Inflammatory macrophage (primary cell): ENCODE data around the gene FSD1L.

Experiments used
- DNase-seq, 2 donors: peaks; one replicate each; pipeline ENCODE4 v3.0.0-alpha.2; 2020 to 2022

The FSD1L gene

DNA sequence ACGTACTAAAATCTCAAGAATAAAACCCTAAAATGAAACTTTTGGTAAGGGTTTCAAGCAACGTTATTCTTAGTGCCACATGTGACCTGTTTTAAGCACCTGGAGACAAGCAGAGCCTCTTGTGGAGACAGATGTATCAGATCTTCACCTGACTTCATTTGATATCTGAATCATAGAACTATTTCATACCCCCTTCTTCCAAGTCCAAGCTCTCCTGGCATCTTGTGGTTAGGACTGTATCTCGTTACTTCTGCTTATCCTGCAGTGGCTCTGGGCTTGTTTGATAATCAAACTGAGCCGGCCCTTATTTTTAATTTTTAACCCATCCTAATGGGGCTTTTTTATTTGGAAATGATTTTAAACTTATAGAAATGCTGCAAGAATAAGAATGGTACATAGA, 11.1 kb upstream of the FSD1L start:
- no peak for DNase-seq

DNA sequence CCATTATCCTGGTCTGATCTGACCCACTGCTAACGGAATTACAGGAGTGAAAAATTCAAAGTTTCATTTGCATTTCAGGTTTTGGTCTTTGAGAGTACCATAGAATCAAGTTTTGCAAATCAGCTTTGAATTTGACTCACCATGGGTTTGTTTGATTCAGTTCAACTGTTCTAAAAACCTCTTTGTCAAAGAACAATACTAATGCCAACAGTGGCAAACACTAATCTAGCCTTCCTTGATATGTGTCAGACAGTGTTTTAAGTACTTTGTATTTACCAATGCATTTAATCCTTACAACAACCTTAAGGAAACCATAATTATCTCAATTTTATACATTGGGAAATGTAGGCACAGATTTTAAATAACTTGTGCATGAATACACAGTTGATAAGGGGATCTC, 10.1 kb upstream of the FSD1L start:
- DNase-seq, result no peak

DNA sequence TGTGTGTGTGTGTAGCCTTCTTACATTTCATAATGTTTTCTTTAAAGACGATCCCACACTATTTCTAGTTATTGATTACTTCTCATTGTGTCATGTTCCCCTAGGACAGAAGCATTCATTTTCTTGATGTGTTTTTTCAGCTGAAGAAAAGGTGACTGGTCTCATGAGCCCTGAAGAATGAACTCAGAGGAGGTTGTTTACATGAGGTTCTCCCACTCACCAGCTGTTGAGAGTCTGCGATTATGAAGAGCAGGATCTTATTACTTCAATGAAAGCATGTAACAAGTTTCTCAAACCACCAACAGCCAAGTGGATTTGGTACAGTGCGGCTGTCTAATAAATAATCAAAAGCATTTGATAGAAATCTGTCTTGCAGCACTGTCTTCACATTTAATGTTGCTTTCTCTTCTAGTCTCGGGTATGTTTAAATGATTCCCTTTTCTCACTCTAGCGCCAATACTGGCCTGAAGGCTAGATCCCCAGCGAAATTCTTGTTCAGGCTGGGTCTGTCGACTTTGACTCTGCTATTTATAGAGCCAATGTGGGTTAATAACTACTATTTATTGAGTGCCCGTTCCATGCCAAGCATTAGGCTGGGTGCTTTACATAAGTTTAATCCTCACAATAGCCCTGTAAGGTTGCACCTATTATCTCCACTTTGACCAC, 9.6 kb upstream of the FSD1L start:
- DNase-seq, result no peak

DNA sequence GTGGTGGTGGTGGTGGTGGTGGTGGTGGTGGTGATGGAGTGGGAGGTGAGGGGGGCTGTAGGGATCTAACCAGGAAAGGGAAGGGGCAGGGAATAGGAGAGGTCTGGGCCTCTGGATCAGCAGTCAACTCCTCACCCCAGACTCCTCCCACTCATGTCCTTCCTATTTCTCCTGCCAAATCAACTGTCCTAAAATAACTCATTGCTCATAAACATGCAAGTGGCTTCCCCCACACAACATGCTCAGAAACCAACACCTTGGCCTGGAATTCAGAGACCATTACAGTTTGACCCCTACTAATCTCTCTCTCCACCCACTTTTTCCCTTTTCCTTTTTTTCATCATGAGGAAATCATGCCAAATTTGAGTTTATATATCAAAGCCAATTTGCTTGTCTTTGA, 8.4 kb upstream of the FSD1L start:
- peak; percentile 31 to 58 for DNase-seq

DNA sequence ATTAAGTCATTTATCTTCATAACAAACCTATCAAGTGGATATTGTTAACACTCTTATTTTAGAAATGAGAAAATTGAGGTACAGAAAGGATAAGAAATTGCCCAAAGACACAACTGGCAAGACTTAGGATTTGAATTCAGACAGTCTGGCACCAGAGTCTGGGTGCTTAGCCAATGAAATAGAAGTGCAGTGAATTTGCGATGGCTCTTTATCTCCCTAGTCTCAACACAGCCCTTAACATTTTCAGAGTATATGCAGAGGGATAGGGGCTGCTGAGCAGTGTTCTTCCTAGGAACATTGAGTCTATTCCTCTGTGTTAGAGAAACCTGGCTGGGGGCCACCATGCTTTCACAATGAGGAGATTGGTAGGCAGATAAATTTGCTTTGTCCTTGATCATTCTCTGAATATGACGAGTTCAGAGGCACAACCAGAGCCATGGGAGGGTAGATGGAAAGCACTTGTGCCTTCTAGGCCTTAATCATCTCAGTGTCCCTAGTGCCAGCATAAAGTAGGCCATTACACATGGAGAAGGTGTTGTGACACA, 6.1 kb upstream of the FSD1L start:
- no peak for DNase-seq

DNA sequence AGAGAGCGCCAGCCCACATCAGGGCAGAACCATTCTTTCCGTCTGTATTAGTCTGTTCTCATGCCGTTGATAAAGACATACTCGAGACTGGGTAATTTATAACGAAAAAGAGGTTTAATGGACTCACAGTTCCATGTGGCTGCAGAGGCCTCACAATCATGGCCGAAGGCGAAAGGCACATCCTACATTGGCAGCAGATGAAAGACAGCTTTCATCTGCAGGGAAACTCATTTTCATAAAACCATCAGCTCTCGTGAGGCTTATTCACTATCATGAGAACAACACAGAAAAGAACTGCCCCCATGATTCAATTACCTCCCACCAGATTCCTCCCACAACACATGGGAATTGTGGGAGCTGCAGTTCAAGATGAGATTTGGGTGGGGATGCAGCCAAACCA, 4.7 kb upstream of the FSD1L start:
- DNase-seq, result no peak

DNA sequence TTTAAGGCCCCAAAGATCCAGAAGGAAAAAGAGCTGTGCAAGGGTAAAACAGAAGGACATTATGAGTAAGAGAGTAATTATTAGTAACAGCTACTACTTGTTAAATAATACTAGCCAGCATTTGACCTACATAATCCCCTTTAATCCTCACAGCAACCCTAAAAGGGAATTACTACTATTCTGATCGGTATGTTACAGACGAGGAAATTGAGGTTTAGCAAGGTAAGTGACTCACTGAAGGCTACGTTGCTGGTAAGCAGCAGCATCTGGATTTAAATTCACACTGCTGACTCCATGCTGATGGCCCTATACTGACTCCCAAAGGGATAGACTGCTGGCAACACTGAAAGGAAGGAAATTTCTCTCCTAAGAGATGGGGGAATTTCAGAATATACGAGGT, 3.7 kb upstream of the FSD1L start:
- no peak for DNase-seq

DNA sequence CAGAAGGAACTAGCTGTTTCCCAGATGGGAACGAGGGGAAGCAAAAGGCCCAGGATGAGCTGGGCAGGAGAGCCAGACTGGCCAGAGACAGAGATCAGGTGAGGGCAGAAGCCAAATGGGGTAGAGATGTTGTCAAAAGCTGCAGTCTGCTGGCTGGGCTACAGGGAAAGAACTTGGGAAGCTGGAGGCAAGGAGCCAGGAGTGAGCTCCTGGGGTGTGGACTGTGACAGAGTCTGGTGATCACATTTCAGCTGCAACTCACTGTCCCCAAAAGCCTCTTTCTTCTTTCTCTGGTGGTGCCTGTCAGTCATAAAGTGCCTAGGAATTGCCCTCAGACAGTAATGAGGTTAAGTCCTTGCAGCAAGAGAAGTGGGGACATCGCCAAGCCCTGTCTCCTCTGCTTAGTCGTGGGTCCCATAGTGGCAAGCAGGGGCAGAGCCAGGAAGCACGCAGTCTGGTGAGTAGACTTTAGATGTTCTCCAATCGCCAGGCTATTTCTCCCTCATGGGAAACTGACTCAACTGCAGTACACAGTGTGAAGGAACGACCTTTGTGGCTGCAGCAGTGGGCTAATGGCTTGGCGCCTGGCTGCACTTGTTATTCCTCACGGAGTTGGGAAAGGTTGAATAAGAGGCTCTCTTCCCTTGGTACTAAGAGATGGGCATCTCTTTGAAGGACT, 2.5 kb upstream of the FSD1L start:
- no peak for DNase-seq

DNA sequence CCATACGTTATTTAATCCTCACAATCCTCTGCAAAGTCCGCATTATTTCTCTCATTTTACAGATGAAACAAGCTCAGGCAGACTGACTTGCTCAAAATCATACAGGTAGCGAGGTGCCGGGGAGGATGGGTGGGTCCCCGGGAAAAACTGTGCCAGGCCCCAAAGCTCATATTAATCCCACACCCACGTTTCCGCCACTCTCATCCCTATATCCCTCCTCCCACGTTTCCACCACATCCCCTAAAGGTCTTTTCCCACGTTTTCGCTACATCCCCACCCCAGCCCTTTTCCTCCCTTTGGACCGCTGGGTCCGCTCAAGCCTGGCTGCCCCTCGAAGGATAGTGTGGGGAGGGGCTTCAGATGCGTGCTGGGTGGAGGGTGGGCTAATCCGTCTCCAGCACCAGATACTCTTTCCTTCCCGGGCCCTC, 434 bp upstream of the FSD1L start:
- no peak for DNase-seq

DNA sequence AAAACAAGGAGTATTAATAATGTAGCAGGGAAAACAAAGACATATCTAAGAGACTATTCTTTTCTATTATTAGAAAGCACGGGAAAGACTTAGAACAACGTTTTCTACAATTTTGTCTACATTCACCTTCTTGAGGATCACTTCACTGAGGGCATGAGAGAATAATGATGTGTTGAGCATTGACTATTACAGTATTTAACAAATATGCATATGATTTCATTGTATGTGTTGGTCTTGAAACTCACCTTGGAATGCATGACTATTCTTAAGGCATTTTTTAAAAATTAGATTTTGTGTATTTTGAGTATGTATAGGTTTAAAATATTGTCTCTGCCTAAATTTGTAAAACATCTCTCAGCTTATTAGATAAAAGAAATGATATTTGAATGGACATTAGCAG, 1.2 kb downstream of the FSD1L start:
- DNase-seq, result no peak

DNA sequence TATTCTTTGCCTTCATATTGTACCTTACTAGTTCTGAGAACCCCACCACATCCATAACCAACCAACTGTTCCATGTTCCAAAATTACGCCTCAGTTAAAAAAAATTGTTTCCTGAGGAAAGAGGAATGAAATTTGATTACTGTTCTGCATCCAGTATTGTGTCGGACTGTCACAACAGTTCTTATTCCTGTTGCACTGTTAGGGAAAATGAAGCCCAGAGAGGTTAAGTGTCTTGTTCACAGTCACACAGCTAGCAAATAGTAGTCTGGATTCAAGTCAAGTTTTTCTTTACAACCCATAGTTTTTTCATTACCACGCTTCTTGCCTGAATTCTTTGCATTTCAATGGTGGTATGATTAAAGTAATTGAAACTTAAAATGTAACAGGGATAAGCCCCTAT, 4.4 kb downstream of the FSD1L start:
- no peak for DNase-seq

DNA sequence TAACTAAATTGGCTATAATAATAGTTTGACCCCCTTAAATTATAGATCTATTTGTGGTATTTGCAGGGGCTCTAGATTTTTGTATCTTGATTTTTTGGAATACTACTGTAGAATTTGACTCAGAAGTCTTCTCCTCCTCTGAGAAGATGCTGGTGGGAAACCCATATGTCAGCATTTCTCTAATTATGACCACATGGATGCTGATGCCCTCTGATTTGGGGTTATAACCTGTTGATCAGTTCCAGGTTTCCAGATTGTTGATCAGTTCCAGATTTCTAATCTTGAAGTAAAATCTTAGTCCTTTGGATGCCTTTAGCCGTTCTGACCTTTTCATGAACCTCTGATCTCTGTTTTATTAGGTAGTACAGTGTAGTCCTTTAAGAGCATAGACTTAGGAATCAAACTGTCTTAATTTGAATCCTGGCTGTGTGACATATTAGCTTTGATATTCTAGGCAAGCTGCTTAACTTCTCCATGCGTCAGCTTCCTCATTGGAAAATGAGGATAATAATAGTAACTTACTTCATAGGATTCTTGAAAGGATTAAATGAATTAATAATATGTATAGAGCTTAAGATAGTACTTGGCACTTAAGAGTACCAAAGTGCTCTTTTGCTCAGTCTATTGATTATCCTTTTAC, 8.1 kb downstream of the FSD1L start:
- DNase-seq, result no peak

DNA sequence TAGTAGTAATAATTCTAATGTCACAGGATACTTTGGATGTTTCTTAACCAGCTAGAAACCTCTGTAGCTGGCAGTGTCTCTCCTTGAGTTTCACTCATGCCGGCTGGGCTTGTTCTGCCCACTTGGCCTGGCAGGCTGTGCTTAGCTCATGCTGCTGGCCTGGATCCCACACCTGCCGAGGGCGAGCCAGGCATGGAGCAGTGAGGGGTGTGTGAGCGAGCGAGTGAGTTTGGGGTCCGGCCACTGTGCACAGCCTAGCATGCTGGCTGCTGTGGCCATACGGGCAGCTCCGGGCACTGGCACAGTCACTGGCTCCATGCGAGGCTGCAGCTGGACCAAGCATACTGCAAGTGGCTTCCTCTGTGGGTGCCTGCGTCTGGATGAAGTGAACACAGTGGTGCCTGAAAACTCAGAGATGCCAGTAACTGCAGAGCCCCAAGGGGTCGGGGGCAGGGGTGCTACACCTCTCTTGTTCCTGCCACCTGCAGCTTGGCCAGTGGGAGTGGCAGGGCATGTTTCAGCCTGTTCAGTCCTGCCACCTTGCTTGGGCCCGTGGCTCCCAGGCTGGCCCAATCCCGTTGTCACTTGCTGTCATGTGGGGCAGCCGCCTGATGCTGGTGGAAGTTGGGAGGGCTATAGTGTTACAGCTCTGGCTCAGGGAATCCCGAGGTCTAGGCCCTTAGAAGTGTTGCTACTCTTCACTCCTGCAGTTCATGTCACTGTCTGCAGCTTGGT, 9.9 kb downstream of the FSD1L start:
- DNase-seq, result no peak

DNA sequence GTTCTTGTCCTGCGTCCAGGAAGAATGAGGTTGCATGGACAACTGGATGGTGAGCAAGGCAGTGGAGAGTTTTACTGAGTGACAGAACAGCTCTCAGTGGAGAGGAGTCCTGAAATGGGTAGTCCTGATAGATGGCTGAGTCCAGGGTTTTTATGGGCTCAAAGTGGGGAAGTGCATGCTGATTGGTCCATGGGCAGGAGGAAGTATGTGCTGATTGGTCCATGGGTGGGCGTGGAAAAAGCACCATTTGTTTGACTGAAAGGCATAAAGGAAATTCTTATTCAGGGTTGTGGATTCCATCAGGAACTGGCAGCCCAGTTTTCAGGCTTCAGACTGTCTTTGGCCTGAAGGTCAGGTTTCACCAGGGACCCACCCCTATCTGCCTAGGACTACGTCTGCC, 10.6 kb downstream of the FSD1L start:
- DNase-seq, result no peak

DNA sequence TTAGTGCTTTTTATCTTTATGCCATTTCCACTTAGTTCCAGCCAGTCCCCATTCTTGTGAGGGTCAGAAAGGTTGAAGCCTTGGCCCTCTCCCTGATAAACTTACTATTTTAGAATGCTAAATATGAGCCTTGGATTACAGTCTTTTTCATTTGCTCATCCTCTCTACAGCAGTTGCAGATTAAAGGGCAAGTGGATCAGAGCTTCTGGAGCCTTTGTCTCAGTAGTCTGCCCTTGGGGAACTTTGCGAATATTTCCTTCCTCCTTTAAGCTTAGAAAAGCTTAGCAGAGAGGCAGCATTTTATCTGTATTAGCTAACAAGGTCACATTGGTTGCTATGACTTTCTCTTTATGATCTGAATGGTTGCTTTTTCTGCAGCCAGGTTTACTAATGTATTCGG, 11.5 kb downstream of the FSD1L start:
- DNase-seq, result no peak

DNA sequence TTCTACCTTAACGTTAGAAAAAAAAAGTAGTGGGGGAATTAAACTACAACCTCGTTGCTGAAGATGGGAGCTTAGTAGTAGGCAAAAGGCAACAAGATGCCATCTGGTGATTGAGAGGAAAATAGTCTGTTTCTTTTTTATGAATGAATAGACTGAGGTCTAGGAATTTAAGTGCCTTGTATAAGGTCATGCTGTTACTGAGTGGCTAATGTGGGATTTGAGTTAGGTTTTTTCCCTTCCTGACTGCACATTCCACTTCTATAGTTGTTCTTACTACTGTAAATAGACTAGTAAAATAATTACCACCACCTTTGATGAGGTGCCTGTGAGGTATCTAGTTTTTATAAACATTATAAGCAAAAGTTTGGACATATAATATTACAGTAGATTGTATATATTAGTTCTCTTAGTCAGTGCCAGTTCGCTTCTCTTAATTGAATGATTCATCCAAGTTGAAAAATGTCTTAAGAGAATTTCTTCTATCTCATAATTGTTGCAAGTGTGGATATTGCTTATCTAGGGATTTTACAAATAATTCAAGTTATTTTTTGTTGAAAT, 19.1 kb downstream of the FSD1L start:
- no peak for DNase-seq

DNA sequence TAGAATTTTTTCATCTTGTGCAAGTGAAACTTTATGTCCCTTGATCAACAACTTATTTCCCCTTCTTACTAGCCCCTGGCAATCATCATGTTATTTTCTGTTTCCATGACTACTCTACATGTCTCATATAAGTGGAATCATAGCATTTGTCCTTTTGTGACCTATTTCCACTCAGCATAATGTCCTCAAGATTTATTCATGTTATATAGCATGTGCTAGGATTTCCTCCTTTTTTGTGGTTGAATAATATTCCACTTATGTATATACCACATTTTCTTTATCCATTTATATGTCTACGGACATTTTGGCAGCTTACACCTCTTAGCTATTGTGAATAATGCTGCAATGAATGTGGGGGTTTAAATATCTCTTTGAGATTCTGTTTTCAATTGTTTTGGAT, 21.0 kb downstream of the FSD1L start:
- no peak for DNase-seq

DNA sequence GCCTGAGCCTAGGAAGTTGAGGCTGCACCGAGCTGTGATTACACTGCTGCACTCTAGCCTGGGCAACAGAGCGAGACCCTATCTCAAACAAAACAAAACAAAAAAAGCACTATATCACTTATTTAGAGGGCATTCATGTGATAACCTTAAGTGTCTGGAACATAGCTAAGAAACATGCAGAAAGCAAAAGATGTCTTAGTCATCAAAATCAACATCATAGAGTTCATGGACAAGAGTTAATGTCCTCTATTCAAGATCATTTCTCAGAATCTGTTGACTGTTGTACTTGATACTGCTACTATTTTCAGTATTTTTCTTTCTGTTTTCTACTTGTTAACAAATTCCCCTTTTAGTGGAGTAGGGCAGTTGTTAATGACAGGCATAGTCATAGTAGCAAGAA, 25.4 kb downstream of the FSD1L start:
- DNase-seq, result no peak

DNA sequence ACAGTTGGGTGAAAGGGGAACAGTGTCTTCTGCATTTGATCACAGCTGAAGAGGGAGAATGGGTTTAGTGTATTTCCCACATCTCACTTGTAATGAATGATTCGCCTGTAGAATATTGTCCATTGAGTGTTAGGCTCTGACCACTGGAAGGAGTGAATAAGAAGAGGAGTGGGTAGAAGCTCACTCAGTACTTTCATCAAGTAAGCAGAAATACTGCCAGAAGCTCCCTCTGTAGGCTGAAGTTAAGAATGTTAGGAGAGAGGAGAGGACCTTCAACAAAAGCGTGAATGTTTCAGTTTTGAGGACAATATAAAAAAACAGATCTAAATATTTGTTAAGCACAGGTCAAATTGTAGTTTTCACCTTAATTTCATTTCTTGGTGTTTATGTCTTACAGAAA, 27.5 kb downstream of the FSD1L start:
- peak in 1 of 2 donors; percentile 4 for DNase-seq

DNA sequence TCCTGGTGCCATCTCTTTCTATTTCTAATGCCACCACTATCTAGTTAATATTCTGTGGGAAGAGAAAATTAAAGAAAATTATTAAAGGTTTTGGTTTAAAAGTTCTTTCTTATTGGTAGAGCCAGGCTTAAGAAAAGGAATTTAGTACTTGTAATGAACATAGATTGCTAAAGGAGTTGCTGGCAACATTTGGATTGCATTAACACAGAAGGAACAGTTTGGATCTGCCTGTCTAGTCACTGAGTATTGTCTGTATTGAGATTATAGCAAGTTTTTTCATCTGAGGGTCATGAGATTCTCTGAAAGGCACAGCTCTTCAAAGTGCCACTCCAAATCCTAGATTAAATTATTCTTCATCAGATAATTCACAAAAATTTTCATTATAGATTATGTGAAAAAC, 32.0 kb downstream of the FSD1L start:
- no peak for DNase-seq

DNA sequence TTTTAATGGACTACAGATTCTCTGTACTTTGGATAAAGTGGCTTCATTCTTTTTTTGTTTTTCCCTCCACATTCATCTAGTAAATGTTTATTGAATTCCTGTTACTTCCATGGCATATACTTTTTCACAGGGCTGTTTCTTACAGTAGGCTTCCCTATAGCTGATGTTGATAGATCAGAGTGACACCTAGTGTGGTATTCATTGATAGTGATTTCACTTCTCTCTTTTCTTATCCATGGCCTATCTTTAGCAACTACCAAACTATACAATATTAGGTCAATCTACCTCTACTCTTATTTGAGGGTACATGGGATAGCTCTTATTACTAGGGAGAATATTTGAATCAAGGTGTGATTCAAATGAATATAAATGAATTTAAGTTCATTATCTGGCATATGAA, 35.8 kb downstream of the FSD1L start:
- no peak for DNase-seq

DNA sequence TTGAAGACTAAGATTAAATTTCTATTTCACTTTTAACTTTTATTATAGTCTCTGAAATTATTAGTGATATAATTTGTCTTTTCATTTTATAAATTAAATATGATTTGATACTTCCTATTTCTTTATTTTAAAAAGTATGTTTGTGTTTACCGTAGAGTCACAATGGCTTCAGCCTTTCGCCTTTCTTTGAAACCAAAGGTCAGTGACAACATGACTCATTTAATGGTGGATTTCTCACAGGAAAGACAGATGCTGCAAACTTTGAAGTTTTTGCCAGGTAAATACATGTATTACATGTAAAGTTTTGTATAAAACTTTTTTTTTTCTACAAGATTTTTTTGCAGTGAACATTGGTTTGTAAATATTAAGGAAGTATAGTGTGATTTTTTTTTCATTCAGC, 36.4 kb downstream of the FSD1L start:
- DNase-seq, result no peak

DNA sequence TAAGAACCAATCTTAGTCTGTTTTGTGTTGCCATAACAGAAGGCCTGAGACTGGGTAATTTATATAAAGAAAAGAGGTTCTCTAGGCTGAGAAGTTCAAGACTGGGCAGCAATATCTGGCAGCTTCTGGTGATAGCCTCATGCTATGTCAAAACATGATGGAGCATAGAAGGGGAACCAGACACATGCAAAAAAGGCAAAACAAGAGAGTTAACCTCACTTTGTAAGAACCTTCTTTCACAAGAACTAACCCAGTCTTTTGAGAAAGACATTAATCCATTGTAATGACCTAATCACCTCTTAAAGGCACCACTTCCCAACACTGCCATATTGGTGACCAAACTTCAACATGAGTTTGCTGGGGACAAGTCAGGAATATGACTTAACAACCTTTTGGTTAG, 37.3 kb downstream of the FSD1L start:
- peak; percentile 54 to 78 for DNase-seq
